Measurements from ENCODE around the gene PHTF2. TPM values are rescaled to one million over a fixed set of nuclear protein-coding genes. Genes with fewer than 3 reads are reported as not detected.

The PHTF2 gene
- total RNA-seq, 1 donor, result 28.6 TPM

DNA sequence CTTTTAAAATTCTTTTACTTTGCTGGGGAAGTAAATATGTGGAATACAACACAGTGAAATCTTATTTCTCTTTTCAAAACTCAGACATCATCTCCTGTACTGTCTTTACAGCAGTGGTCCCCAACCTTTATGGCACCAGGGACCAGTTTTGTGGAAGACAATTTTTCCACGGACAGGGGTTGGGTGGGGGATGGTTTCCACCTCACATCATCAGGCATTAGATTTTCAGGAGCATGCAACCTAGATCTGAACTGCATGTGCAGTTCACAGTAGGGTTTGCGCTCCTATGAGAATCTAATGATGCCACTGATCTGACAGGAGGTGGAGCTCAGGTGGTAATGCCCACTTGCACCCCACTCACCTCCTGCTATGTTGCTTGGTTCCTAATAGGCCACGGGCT is 12.6 kb upstream of the PHTF2 start:
- Histone ChIP-seq H3K27ac (ENCODE audit: low read depth, low read length) (no peak overlapping the region), H3K79me2 (ENCODE audit: insufficient read depth, low read length) (no peaks in the 10 kb centered on the region), H3K4me1 (ENCODE audit: insufficient read depth, low read length) (no peaks in the 10 kb centered on the region), H3K36me3 (ENCODE audit: insufficient read depth, low read length) (no peaks in the 10 kb centered on the region), H3K4me3 (ENCODE audit: insufficient read depth, low read length) (no peak overlapping the region), H2AFZ (ENCODE audit: low read length) (no peak overlapping the region), H4K20me1 (ENCODE audit: insufficient read depth, low read length) (no peaks in the 10 kb centered on the region), H3K9me3 (ENCODE audit: low read depth, low read length) (no peaks in the 10 kb centered on the region), H3K27me3 (ENCODE audit: insufficient read depth, low read length) (no peaks in the 10 kb centered on the region), H3K4me2 (ENCODE audit: insufficient read depth, low read length) (no peak overlapping the region)
- DNase-seq (ENCODE audit: insufficient read length, low spot score, missing footprints), result no peak
- no peak for TF ChIP-seq CTCF (IDR thresholded peaks at IDR 0.05; ENCODE audit: extremely low read depth, low read depth, low read length)

GRCh38 chr7:77786741-77787140 is 11.8 kb upstream of the PHTF2 start:
- no peak overlapping the region for H3K4me3 ChIP-seq (ENCODE audit: insufficient read depth, low read length)
- TF ChIP-seq CTCF (IDR thresholded peaks at IDR 0.05; ENCODE audit: extremely low read depth, low read depth, low read length), result no peak
- H3K27ac ChIP-seq (ENCODE audit: low read depth, low read length), result no peak overlapping the region
- H3K27me3 ChIP-seq (ENCODE audit: insufficient read depth, low read length), result no peaks in the 10 kb centered on the region
- H3K9me3 ChIP-seq (ENCODE audit: low read depth, low read length), result no peaks in the 10 kb centered on the region
- H3K79me2 ChIP-seq (ENCODE audit: insufficient read depth, low read length), result no peaks in the 10 kb centered on the region
- no peak overlapping the region for H3K4me2 ChIP-seq (ENCODE audit: insufficient read depth, low read length)
- H2AFZ ChIP-seq (ENCODE audit: low read length), result no peak overlapping the region
- no peaks in the 10 kb centered on the region for H3K4me1 ChIP-seq (ENCODE audit: insufficient read depth, low read length)
- DNase-seq (ENCODE audit: insufficient read length, low spot score, missing footprints), result no peak
- no peaks in the 10 kb centered on the region for H4K20me1 ChIP-seq (ENCODE audit: insufficient read depth, low read length)
- no peaks in the 10 kb centered on the region for H3K36me3 ChIP-seq (ENCODE audit: insufficient read depth, low read length)

GRCh38 chr7:77788327-77788902 is 10.2 kb upstream of the PHTF2 start:
- no peaks in the 10 kb centered on the region for H3K27me3 ChIP-seq (ENCODE audit: insufficient read depth, low read length)
- no peaks in the 10 kb centered on the region for H3K36me3 ChIP-seq (ENCODE audit: insufficient read depth, low read length)
- H3K27ac ChIP-seq (ENCODE audit: low read depth, low read length), result no peak overlapping the region
- peaks cover under 1% of the 10 kb centered on the region for H3K79me2 ChIP-seq (ENCODE audit: insufficient read depth, low read length)
- no peaks in the 10 kb centered on the region for H3K9me3 ChIP-seq (ENCODE audit: low read depth, low read length)
- H3K4me2 ChIP-seq (ENCODE audit: insufficient read depth, low read length), result no peak overlapping the region
- H2AFZ ChIP-seq (ENCODE audit: low read length), result no peak overlapping the region
- no peak overlapping the region for H3K4me3 ChIP-seq (ENCODE audit: insufficient read depth, low read length)
- no peak for DNase-seq (ENCODE audit: insufficient read length, low spot score, missing footprints)
- H3K4me1 ChIP-seq (ENCODE audit: insufficient read depth, low read length), result no peaks in the 10 kb centered on the region
- TF ChIP-seq CTCF (IDR thresholded peaks at IDR 0.05; ENCODE audit: extremely low read depth, low read depth, low read length), result no peak
- H4K20me1 ChIP-seq (ENCODE audit: insufficient read depth, low read length), result no peaks in the 10 kb centered on the region

- Histone ChIP-seq H3K27me3 (ENCODE audit: insufficient read depth, low read length) (no peaks in the 10 kb centered on the region), H3K4me3 (ENCODE audit: insufficient read depth, low read length) (no peak overlapping the region), H2AFZ (ENCODE audit: low read length) (no peak overlapping the region), H3K4me2 (ENCODE audit: insufficient read depth, low read length) (no peak overlapping the region), H3K79me2 (ENCODE audit: insufficient read depth, low read length) (peaks cover 30% of the 10 kb centered on the region), H3K4me1 (ENCODE audit: insufficient read depth, low read length) (no peaks in the 10 kb centered on the region), H3K36me3 (ENCODE audit: insufficient read depth, low read length) (no peaks in the 10 kb centered on the region), H3K27ac (ENCODE audit: low read depth, low read length) (no peak overlapping the region), H4K20me1 (ENCODE audit: insufficient read depth, low read length) (no peaks in the 10 kb centered on the region), H3K9me3 (ENCODE audit: low read depth, low read length) (no peaks in the 10 kb centered on the region)
- DNase-seq (ENCODE audit: insufficient read length, low spot score, missing footprints), result no peak
- TF ChIP-seq CTCF (IDR thresholded peaks at IDR 0.05; ENCODE audit: extremely low read depth, low read depth, low read length), result no peak
These were observed 7.2 kb upstream of the PHTF2 start for GRCh38 chr7:77791336-77791735.
